ENCODE results near the gene FSTL4. TPM values are rescaled to one million over a fixed set of nuclear protein-coding genes. Genes with fewer than 3 reads are reported as not detected.

The FSTL4 gene
- polyA plus RNA-seq, 3 donors = not detected

DNA sequence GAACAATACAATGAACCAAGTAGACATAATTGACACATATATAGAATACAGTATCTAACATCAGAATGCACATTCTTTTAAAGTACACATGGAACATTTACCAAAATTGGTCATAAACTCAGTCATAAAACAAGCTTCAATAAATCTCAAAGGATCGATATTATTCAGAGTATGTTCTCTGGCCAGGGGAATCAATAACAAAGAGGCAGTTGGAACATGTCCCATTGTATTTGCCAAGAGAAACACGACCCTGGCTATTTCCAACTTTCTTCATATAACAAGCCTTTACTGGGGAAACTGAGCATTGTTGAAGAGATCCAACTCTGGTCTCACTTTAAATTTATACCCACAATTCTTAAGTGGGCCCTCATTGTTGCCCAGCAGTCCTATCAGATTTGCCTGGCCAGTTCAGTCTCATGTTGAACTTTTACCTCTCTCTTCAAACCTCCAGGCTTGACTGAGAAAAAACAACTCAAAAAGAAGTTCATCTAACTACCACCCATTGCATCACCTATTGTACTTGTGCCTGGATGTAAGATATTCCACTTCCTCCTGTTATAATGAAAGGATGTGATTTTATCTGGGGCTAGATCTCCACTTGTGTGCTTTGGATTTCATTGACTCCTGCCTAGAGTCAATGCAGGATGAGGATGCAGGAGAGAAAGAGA, 398.1 kb downstream of the FSTL4 start:
- H3K4me1 Mint-ChIP-seq = no peaks in the 10 kb centered on the region
- peaks cover 0 to 3% (median 1%) of the 10 kb centered on the region in 3 donors for H3K27me3 Mint-ChIP-seq (ENCODE audit: low read depth in 3 of 3)
- Histone ChIP-seq H3K79me2 (ENCODE audit: insufficient read depth, low read length) (no peaks in the 10 kb centered on the region), H2AFZ (ENCODE audit: insufficient read depth, low read depth, low read length, poor library complexity, severe bottlenecking) (no peak overlapping the region), H3K36me3 (replicated peaks in 1 of 2; ENCODE audit: control insufficient read depth in 1 of 2, insufficient read depth in 2 of 2, low read length in 2 of 2) (no peaks in the 10 kb centered on the region), H3K9me3 (replicated peaks in 1 of 2; ENCODE audit: control insufficient read depth in 1 of 2, insufficient read depth in 1 of 2, low read length in 2 of 2) (no peaks in the 10 kb centered on the region), H4K20me1 (ENCODE audit: insufficient read depth, low read length) (no peaks in the 10 kb centered on the region), H3K27me3 (ENCODE audit: control insufficient read depth in 2 of 2, insufficient read depth in 2 of 2, low read length in 2 of 2) (no peaks in the 10 kb centered on the region), H3K4me2 (replicated peaks; ENCODE audit: extremely low read depth, low read length, poor library complexity, severe bottlenecking) (no peak overlapping the region), H3K27ac (ENCODE audit: low read depth in 1 of 2, low read length in 2 of 2) (no peak overlapping the region), H3K4me1 (ENCODE audit: control insufficient read depth in 1 of 2, insufficient read depth in 2 of 2, low read length in 2 of 2) (no peaks in the 10 kb centered on the region), H3K4me3 (replicated peaks in 1 of 3; ENCODE audit: low read depth in 2 of 3, low read length in 3 of 3) (no peak overlapping the region), H3K9ac (ENCODE audit: insufficient read depth, low read length, poor library complexity, severe bottlenecking) (no peak overlapping the region)
- no peak for DNase-seq
- no peak overlapping the region for H3K4me3 Mint-ChIP-seq
- WGBS (ENCODE audit: insufficient coverage) = 80% methylated on average over 2 of the region's 2 CpGs
- no peak overlapping the region for H3K27ac Mint-ChIP-seq
- H3K36me3 Mint-ChIP-seq = no peaks in the 10 kb centered on the region
- TF ChIP-seq, protein P1, sequence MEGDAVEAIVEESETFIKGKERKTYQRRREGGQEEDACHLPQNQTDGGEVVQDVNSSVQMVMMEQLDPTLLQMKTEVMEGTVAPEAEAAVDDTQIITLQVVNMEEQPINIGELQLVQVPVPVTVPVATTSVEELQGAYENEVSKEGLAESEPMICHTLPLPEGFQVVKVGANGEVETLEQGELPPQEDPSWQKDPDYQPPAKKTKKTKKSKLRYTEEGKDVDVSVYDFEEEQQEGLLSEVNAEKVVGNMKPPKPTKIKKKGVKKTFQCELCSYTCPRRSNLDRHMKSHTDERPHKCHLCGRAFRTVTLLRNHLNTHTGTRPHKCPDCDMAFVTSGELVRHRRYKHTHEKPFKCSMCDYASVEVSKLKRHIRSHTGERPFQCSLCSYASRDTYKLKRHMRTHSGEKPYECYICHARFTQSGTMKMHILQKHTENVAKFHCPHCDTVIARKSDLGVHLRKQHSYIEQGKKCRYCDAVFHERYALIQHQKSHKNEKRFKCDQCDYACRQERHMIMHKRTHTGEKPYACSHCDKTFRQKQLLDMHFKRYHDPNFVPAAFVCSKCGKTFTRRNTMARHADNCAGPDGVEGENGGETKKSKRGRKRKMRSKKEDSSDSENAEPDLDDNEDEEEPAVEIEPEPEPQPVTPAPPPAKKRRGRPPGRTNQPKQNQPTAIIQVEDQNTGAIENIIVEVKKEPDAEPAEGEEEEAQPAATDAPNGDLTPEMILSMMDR (IDR thresholded peaks at IDR 0.05) = no peak
- intact Hi-C loops (cut with micrococcal nuclease) = no loop called here
- H3K9me3 Mint-ChIP-seq = no peaks in the 10 kb centered on the region

DNA sequence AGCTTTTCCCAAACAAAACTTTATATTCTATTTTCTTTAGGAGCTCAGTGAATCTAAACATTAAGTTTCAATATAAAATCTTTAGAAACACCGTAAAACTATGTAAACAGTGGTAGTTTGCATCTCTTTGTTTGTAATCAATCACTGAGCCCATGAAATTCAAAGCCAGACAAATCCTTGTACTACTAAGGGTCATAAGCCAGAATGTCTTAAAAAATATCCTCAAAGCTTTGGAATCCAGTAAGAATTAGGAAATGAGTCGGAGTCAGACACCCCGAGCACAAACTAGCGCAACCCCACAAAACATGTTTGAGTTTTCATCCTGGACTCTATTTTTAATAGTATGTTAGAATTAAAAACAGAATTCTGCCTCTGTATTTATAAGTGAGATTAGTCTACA, 406.7 kb downstream of the FSTL4 start:
- Histone ChIP-seq H3K27ac (ENCODE audit: low read depth in 1 of 2, low read length in 2 of 2) (no peak overlapping the region), H3K79me2 (ENCODE audit: insufficient read depth, low read length) (no peaks in the 10 kb centered on the region), H3K9ac (ENCODE audit: insufficient read depth, low read length, poor library complexity, severe bottlenecking) (no peak overlapping the region), H3K9me3 (replicated peaks in 1 of 2; ENCODE audit: control insufficient read depth in 1 of 2, insufficient read depth in 1 of 2, low read length in 2 of 2) (peaks cover 0 to 11% of the 10 kb centered on the region in 2 donors), H3K36me3 (replicated peaks in 1 of 2; ENCODE audit: control insufficient read depth in 1 of 2, insufficient read depth in 2 of 2, low read length in 2 of 2) (no peaks in the 10 kb centered on the region), H3K27me3 (ENCODE audit: control insufficient read depth in 2 of 2, insufficient read depth in 2 of 2, low read length in 2 of 2) (no peaks in the 10 kb centered on the region), H3K4me3 (replicated peaks in 1 of 3; ENCODE audit: low read depth in 2 of 3, low read length in 3 of 3) (no peak overlapping the region), H4K20me1 (ENCODE audit: insufficient read depth, low read length) (no peaks in the 10 kb centered on the region), H3K4me1 (ENCODE audit: control insufficient read depth in 1 of 2, insufficient read depth in 2 of 2, low read length in 2 of 2) (no peaks in the 10 kb centered on the region), H2AFZ (ENCODE audit: insufficient read depth, low read depth, low read length, poor library complexity, severe bottlenecking) (no peak overlapping the region), H3K4me2 (replicated peaks; ENCODE audit: extremely low read depth, low read length, poor library complexity, severe bottlenecking) (no peak overlapping the region)
- Mint-ChIP-seq H3K36me3 (no peaks in the 10 kb centered on the region), H3K27ac (no peak overlapping the region), H3K4me1 (no peaks in the 10 kb centered on the region), H3K4me3 (no peak overlapping the region), H3K9me3 (peaks cover 4 to 11% (median 9%) of the 10 kb centered on the region in 7 donors), H3K27me3 (ENCODE audit: low read depth in 3 of 3) (peaks cover 4 to 14% (median 8%) of the 10 kb centered on the region in 3 donors)
- DNase-seq = no peak
- intact Hi-C loops (cut with micrococcal nuclease) = no loop called here
- TF ChIP-seq, protein P1 (IDR thresholded peaks at IDR 0.05) = no peak
- WGBS (ENCODE audit: insufficient coverage) = no CpG with 5 or more reads among the region's 4 CpGs

All from CD14-positive monocyte (primary cell).